ENCODE results near the gene RXFP4. TPM values are rescaled to one million over a fixed set of nuclear protein-coding genes. Genes with fewer than 3 reads are reported as not detected.
A peak's percentile ranks its signal among the peaks of the same experiment; 100 is the strongest.
"Not testable (repeated sequence)": the region's sequence is repeated elsewhere in the genome, so short reads cannot be mapped to it uniquely, and the experiment has no call there.

RXFP4 gene
- total RNA-seq, 1 experiment from 2014 or later: not detected

DNA sequence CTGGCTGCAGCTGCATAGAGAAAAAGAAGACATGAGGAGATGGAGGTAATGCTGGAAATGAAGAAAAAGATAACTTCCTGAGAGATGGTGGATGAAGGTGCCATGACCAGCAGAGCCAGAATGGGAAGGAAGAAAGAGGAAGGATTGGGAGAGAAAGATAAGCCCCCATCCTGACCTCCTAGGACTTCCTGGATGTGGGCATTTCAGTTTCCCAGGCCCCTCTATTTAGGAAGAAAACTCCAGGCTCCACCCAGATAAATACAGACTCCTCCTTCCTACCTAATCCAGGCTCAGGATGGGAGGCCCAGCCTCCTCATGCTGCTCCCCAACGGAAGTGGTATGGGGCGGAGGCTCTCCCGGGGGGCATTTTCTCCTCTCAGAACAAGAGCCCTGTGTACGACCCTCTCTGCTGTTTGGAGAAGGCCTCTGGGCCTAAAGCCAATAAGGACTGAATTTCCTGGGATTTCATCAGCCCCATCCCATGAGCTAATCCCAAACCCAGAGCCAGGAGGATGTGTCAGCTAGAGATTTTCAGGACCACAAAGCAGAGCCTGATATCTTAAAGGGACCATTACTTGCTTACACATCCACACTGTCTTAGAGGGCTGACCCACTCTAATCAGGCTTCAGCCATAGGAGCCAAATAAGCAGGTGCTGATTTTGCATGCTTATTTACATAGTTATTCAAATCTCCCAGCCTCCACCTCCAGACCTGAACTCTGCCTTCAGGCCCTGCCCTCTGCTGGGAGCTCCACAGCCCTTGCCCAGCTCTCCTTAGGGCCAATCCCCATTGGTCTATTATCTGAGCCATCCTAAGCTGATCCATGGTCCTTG is 42.0 kb downstream of the RXFP4 start:
- BruUV-seq (replicated peaks): no TSS peak
- no peak overlapping the region for H3K4me2 ChIP-seq (ENCODE audit: low read length)

GRCh38 chr1:155984341-155984740 is 42.9 kb downstream of the RXFP4 start:
- Histone ChIP-seq H3K27ac (ENCODE audit: low read length) (no peak overlapping the region), H3K4me1 (ENCODE audit: insufficient read depth, low read length) (peaks cover 22% of the 10 kb centered on the region), H3K4me2 (ENCODE audit: low read length) (no peak overlapping the region), H4K20me1 (ENCODE audit: low read length) (no peaks in the 10 kb centered on the region), H3K9ac (ENCODE audit: low read length) (no peak overlapping the region), H3K27me3 (ENCODE audit: low read length) (no peaks in the 10 kb centered on the region), H3F3A (ENCODE audit: low read length, unreplicated experiment) (no peaks in the 10 kb centered on the region), H3K79me2 (ENCODE audit: low read length) (peaks cover 1% of the 10 kb centered on the region; the same call in 1 of the 2 replicates), H3K9me3 (ENCODE audit: low read length) (no peaks in the 10 kb centered on the region), H3K9me2 (replicated peaks; ENCODE audit: low read length) (no peaks in the 10 kb centered on the region), H2AFZ (ENCODE audit: low read length) (no peak overlapping the region), H3K36me3 (ENCODE audit: low read depth, low read length) (no peaks in the 10 kb centered on the region), H3K4me3 (ENCODE audit: low read length) (no peak overlapping the region)
- ChIA-PET POLR2A (ENCODE audit: unreplicated experiment) (interaction anchor here (0.7 kb wide), 2 partner anchors 44 to 945 kb away, joined by 4 to 30 read pairs; no protein-coding TSS in a partner anchor), CTCF (interaction anchor here (0.5 kb wide), 1 partner anchor 85 kb away, joined by 3 read pairs; no protein-coding TSS in a partner anchor)
- intact Hi-C loops (cut with micrococcal nuclease): no loop called here
- no peak for ATAC-seq
- BruUV-seq (replicated peaks): no TSS peak
- no peak for TF ChIP-seq EZH2 (IDR thresholded peaks at IDR 0.05; ENCODE audit: low read length, unreplicated experiment)
- TF ChIP-seq, protein P1, sequence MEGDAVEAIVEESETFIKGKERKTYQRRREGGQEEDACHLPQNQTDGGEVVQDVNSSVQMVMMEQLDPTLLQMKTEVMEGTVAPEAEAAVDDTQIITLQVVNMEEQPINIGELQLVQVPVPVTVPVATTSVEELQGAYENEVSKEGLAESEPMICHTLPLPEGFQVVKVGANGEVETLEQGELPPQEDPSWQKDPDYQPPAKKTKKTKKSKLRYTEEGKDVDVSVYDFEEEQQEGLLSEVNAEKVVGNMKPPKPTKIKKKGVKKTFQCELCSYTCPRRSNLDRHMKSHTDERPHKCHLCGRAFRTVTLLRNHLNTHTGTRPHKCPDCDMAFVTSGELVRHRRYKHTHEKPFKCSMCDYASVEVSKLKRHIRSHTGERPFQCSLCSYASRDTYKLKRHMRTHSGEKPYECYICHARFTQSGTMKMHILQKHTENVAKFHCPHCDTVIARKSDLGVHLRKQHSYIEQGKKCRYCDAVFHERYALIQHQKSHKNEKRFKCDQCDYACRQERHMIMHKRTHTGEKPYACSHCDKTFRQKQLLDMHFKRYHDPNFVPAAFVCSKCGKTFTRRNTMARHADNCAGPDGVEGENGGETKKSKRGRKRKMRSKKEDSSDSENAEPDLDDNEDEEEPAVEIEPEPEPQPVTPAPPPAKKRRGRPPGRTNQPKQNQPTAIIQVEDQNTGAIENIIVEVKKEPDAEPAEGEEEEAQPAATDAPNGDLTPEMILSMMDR (conservative IDR thresholded peaks at IDR 0.05; ENCODE audit: low read depth, low read length): no peak
- no peak for TF ChIP-seq EZH2phosphoT487 (IDR thresholded peaks at IDR 0.05; ENCODE audit: borderline replicate concordance, low read length)
- DNase-seq: no peak

More for the DNA sequence above, 42.0 kb downstream of the RXFP4 start:
- Histone ChIP-seq H3K36me3 (ENCODE audit: low read depth, low read length) (no peaks in the 10 kb centered on the region), H4K20me1 (ENCODE audit: low read length) (no peaks in the 10 kb centered on the region), H3K27ac (ENCODE audit: low read length) (peak overlapping the region; percentile 61), H3K9me3 (ENCODE audit: low read length) (no peaks in the 10 kb centered on the region), H3K79me2 (ENCODE audit: low read length) (peaks cover 10% of the 10 kb centered on the region), H3K4me1 (ENCODE audit: insufficient read depth, low read length) (peaks cover 29% of the 10 kb centered on the region), H3F3A (ENCODE audit: low read length, unreplicated experiment) (no peaks in the 10 kb centered on the region), H3K9ac (ENCODE audit: low read length) (peak overlapping the region; percentile 24), H3K4me3 (ENCODE audit: low read length) (no peak overlapping the region), H2AFZ (ENCODE audit: low read length) (no peak overlapping the region), H3K9me2 (replicated peaks; ENCODE audit: low read length) (no peaks in the 10 kb centered on the region), H3K27me3 (ENCODE audit: low read length) (no peaks in the 10 kb centered on the region)
- POLR2A ChIA-PET (ENCODE audit: unreplicated experiment): interaction anchor here (0.6 to 1.3 kb wide), 3 partner anchors 45 to 91 kb away, joined by 4 to 8 read pairs (median 5); partner anchors contain the start of gene KHDC4
- CTCF ChIA-PET: interaction anchor here (0.5 to 1.5 kb wide), 4 partner anchors 45 to 170 kb away, joined by 3 to 6 read pairs (median 3); partner anchors contain the start of gene SEMA4A
- intact Hi-C loops (cut with micrococcal nuclease): loop anchor here (1.0 kb wide), 1 partner anchor 21 kb away; no protein-coding TSS in a partner anchor
- peak; percentile 72 for ATAC-seq
- DNase-seq: peak; percentile 70
- TF ChIP-seq EZH2phosphoT487 (IDR thresholded peaks at IDR 0.05; ENCODE audit: borderline replicate concordance, low read length) (no peak), EZH2 (IDR thresholded peaks at IDR 0.05; ENCODE audit: low read length, unreplicated experiment) (no peak)
- TF ChIP-seq, protein P1 (conservative IDR thresholded peaks at IDR 0.05; ENCODE audit: low read depth, low read length): peak; percentile 31; the same call in 1 of the 2 replicates

GRCh38 chr1:155984903-155985645 is 43.6 kb downstream of the RXFP4 start:
- H4K20me1 ChIP-seq (ENCODE audit: low read length); H3F3A ChIP-seq (ENCODE audit: low read length, unreplicated experiment); H3K9me3 ChIP-seq (ENCODE audit: low read length); H3K36me3 ChIP-seq (ENCODE audit: low read depth, low read length); H3K4me3 ChIP-seq (ENCODE audit: low read length); H3K4me2 ChIP-seq (ENCODE audit: low read length); H3K27me3 ChIP-seq (ENCODE audit: low read length); intact Hi-C loops (cut with micrococcal nuclease); H3K27ac ChIP-seq (ENCODE audit: low read length); H3K9me2 ChIP-seq (replicated peaks; ENCODE audit: low read length); ATAC-seq; H3K79me2 ChIP-seq (ENCODE audit: low read length); CTCF ChIA-PET; BruUV-seq (replicated peaks); H3K9ac ChIP-seq (ENCODE audit: low read length); H2AFZ ChIP-seq (ENCODE audit: low read length); DNase-seq: not testable (repeated sequence)
- H3K4me1 ChIP-seq (ENCODE audit: insufficient read depth, low read length): peaks cover 15% of the 10 kb centered on the region
- POLR2A ChIA-PET (ENCODE audit: unreplicated experiment): interaction anchor here (0.7 kb wide), 1 partner anchor 946 kb away, joined by 30 read pairs; no protein-coding TSS in a partner anchor

Measured in PC-3 (cell line).